Right lobe of liver (tissue), 4 donors: ENCODE data around the gene CCDC86.

ENCODE experiments used
- CTCF ChIP-seq, 4 donors: fragments of 200-600 bp in 3 of 4; fragments of 450-650 bp in 1 of 4; IDR thresholded peaks; one replicate each; pipeline versions ENCODE4 v1.5.1 to v1.8.0; 2016 to 2022; ENCODE audit warnings: antibody characterized with exemption in 4 of 4, mild to moderate bottlenecking in 2 of 4
- POLR2A ChIP-seq: fragments of 450-650 bp; IDR thresholded peaks from one replicate; pipeline ENCODE4 v1.6.1; 2017; ENCODE audit warnings: antibody characterized with exemption, mild to moderate bottlenecking
- donor health status: DM: no; HTN: no; CAD: no.
- donor health status: DM: no; HTN: no; CAD: no.
- donor health status: DM: no; HTN: yes; CAD: no.

- TF ChIP-seq CTCF (IDR thresholded peaks at IDR 0.05) = no peak
- no peak for TF ChIP-seq POLR2A
These were observed 30.4 kb downstream of the CCDC86 start for GRCh38 chr11:60872124-60872960.
